Heart left ventricle (tissue), 13 donors: Measurements from ENCODE around the gene ERBB4.

Source experiments
- CTCF ChIP-seq, 12 donors: fragments of 200-600 bp; sonication (generic) in 4 of 12; IDR thresholded peaks; one replicate each; pipeline versions ENCODE4 v1.5.0 to v1.8.0; 2018 to 2022; ENCODE audit warnings: antibody characterized with exemption in 12 of 12, mild to moderate bottlenecking in 5 of 12
- POLR2A ChIP-seq, 2 donors: fragments of 450-650 bp; IDR thresholded peaks; one replicate each; pipeline ENCODE4 v1.6.1; 2017; ENCODE audit warnings: antibody characterized with exemption in 2 of 2, mild to moderate bottlenecking in 2 of 2, moderate library complexity in 2 of 2
- donor health status: ischemic (EF 13 %, LVEDD 7.1; RV severe dilation, severe dysfunction).
- donor health status: DM: no; HTN: yes; CAD: no.
- donor health status: DM: no; HTN: no; CAD: no.
- donor health status: ischemic (EF 25% LVEDD 6.9; RV normal size, moderate dysfunction).
- donor health status: ischemic (EF 25% LVEDD 5.7; RV mildly dilated, moderate dysfunction).
- donor health status: ischemic (EF 35%, LVEDD 5.7; RV mildly dilated, moderate dysfunction).
- donor health status: nonischemic (EF 11% LVEDD 7.7; RV severe dilation, severe dysfunction).
- donor health status: DM: yes; HTN: yes; CAD: no.
- donor health status: PGD.
- donor health status: ischemic (EF 29% LVEDD 5.4; RV normal size, mild dysfunction).
- donor health status: nonischemic (EF 23%, LVEDD 6.1; RV moderate dilation, normal function).

DNA sequence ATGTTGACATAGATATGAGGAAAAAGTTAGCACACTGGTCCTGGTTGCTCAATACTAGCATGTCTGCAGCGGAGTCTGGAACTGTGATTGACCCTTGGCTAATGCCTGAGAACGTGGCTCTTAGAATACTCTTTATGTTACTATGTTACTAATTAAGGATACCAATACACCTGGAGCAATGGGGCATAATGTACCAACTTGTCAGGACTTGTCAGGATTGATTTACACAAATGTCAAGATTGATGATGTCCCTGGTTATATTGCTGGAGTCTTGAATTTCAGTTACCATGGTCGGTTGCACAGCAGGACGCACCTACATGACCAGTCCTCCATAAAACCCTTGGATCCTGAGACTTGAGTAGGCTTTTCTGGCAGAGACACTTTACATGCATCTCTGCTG lies 1171.3 kb downstream of the ERBB4 start:
- TF ChIP-seq CTCF (IDR thresholded peaks at IDR 0.05) (no peak), POLR2A (IDR thresholded peaks at IDR 0.05) (no peak)
